Naive thymus-derived CD4-positive, alpha-beta T cell (primary cell): ENCODE data around the gene SLC2A13. TPM values are rescaled to one million over a fixed set of nuclear protein-coding genes. Genes with fewer than 3 reads are reported as not detected.

ENCODE experiments used
- ATAC-seq: fragments of 150-1000 bp; cut with Tn5 transposase; 2 replicates; pipeline ENCODE4 v1.10.0; 2021; ENCODE audit warnings: mild to moderate bottlenecking, moderate library complexity
- CTCF ChIA-PET: fragments of 350-600 bp; sonication (Branson Sonifier 250); formaldehyde crosslinking; loops from one replicate; lab custom pipeline; 2021; ENCODE audit warnings: antibody characterized with exemption; lab: Charles Lee
- POLR2A ChIA-PET: fragments of 350-600 bp; sonication (Branson Sonifier 250); formaldehyde crosslinking; loops from one replicate; lab custom pipeline; 2021; ENCODE audit warnings: antibody characterized with exemption, inconsistent platforms; lab: Charles Lee
- DNase-seq, 9 donors: peaks; one replicate each; pipeline versions ENCODE4 v3.0.0 to v3.0.0-alpha.2; 2020 to 2022; ENCODE audit warnings: mixed read lengths in 1 of 9
- H3K27ac ChIP-seq: one replicate; pipeline ENCODE4 v1.7.0; 2013; ENCODE audit warnings: mild to moderate bottlenecking, low read depth, low read length, moderate library complexity
- H3K27me3 ChIP-seq, 2 donors: one replicate each; pipeline ENCODE4 v1.7.0; 2013; ENCODE audit warnings: low read length in 2 of 2, mild to moderate bottlenecking in 2 of 2, moderate library complexity in 2 of 2; ENCODE audit not compliant: control insufficient read depth in 2 of 2, insufficient read depth in 2 of 2
- H3K36me3 ChIP-seq, 3 experiments: 1 replicate in 2 of 3; 2 replicates in 1 of 3; pipeline ENCODE4 v1.7.0; 2013; ENCODE audit warnings: low read length in 3 of 3, mild to moderate bottlenecking in 3 of 3, moderate library complexity in 1 of 3; ENCODE audit not compliant: insufficient read depth in 3 of 3, control insufficient read depth in 2 of 3
- H3K4me1 ChIP-seq, 2 donors: one replicate each; pipeline ENCODE4 v1.7.0; 2013; ENCODE audit warnings: low read length in 2 of 2, mild to moderate bottlenecking in 2 of 2, moderate library complexity in 1 of 2; ENCODE audit not compliant: control insufficient read depth in 2 of 2, insufficient read depth in 2 of 2
- H3K4me3 ChIP-seq: 2 replicates; pipeline ENCODE4 v1.7.0; 2013; ENCODE audit warnings: mild to moderate bottlenecking, low read length
- H3K9me3 ChIP-seq, 3 experiments: 1 replicate in 2 of 3; 2 replicates in 1 of 3; pipeline ENCODE4 v1.7.0; 2013; ENCODE audit warnings: low read length in 3 of 3; ENCODE audit not compliant: control insufficient read depth in 2 of 3
- H3K27ac Mint-ChIP-seq, 9 donors: one replicate each; pipeline ENCODE4 v1.8.0; 2020 to 2022; ENCODE audit warnings: mixed read lengths in 9 of 9, mild to moderate bottlenecking in 8 of 9, moderate library complexity in 5 of 9, inconsistent platforms in 2 of 9
- H3K27me3 Mint-ChIP-seq, 5 donors: one replicate each; pipeline ENCODE4 v1.8.0; 2021 to 2022; ENCODE audit warnings: mixed read lengths in 5 of 5, mild to moderate bottlenecking in 1 of 5
- H3K36me3 Mint-ChIP-seq, 5 donors: one replicate each; pipeline ENCODE4 v1.8.0; 2020 to 2022; ENCODE audit warnings: mixed read lengths in 5 of 5, mild to moderate bottlenecking in 3 of 5, inconsistent platforms in 1 of 5
- H3K4me1 Mint-ChIP-seq, 7 donors: one replicate each; pipeline ENCODE4 v1.8.0; 2020 to 2022; ENCODE audit warnings: mixed read lengths in 7 of 7, mild to moderate bottlenecking in 3 of 7, inconsistent platforms in 1 of 7
- H3K4me3 Mint-ChIP-seq, 10 donors: one replicate each; pipeline ENCODE4 v1.8.0; 2020 to 2022; ENCODE audit warnings: mild to moderate bottlenecking in 10 of 10, mixed read lengths in 10 of 10, moderate library complexity in 6 of 10, inconsistent platforms in 2 of 10
- H3K9me3 Mint-ChIP-seq, 11 donors: one replicate each; pipeline ENCODE4 v1.8.0; 2020 to 2022; ENCODE audit warnings: mixed read lengths in 11 of 11, mild to moderate bottlenecking in 4 of 11, inconsistent platforms in 1 of 11, moderate library complexity in 1 of 11
- intact Hi-C, 2 donors: fragments of 100-400 bp; cut with micrococcal nuclease; formaldehyde crosslinking; loops; one replicate each; pipeline ENCODE4 v1.15.1; 2023
- polyA plus RNA-seq, 2 donors: library from polyadenylated mRNA; unstranded; fragments of 300-500 nt; fragmentation: Illumina TruSeq; gene quantifications; one replicate each; pipeline ENCODE4 v1.2.3, GENCODE V29; 2021
- total RNA-seq, 6 experiments: library from RNA in 5 of 6; stranded (reverse) in 5 of 6; gene quantifications; 1 replicate in 5 of 6; 2 replicates in 1 of 6; pipeline ENCODE4 v1.2.3 and lab custom pipeline; 2021 to 2026

The SLC2A13 gene
- total and polyA plus RNA-seq, 7 experiments from 2014 or later: 1.2 to 5.8 (median 4.4) TPM

DNA sequence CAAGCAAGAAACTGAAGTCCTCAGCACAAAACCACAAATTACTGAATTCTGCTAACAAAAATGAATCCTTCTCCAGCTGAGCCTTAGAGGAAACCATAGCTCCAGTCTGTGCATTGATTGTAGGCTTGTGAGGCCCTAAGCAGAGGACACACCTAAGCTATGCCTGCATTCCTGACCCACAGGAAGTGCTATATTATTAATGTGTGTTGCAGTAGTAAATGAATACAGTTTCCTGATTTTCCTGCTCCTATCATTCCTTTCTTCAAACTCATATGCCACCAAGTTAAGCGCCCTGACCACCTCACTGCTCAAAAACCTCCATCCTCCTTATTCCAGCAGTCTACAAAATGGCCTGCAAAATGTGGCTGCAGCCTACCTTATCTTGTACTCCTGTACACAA lies 334.4 kb downstream of the SLC2A13 start:
- H3K36me3 ChIP-seq: no peaks in the 10 kb centered on the region
- no peaks in the 10 kb centered on the region for H3K9me3 ChIP-seq
- ChIA-PET POLR2A (no interaction called here), CTCF (no interaction called here)
- H3K27ac ChIP-seq: no peak overlapping the region
- H3K4me1 Mint-ChIP-seq: no peaks in the 10 kb centered on the region
- H3K4me3 ChIP-seq: no peak overlapping the region
- no peaks in the 10 kb centered on the region for H3K4me1 ChIP-seq
- DNase-seq: no peak
- H3K36me3 Mint-ChIP-seq: no peaks in the 10 kb centered on the region
- no peak for ATAC-seq
- H3K27ac Mint-ChIP-seq: no peak overlapping the region
- intact Hi-C loops: no loop called here
- H3K27me3 Mint-ChIP-seq: peaks cover 0 to 2% (median 0%) of the 10 kb centered on the region in 5 donors
- H3K4me3 Mint-ChIP-seq: no peak overlapping the region
- peaks cover 0 to 3% (median 0%) of the 10 kb centered on the region in 11 donors for H3K9me3 Mint-ChIP-seq
- H3K27me3 ChIP-seq: no peaks in the 10 kb centered on the region

DNA sequence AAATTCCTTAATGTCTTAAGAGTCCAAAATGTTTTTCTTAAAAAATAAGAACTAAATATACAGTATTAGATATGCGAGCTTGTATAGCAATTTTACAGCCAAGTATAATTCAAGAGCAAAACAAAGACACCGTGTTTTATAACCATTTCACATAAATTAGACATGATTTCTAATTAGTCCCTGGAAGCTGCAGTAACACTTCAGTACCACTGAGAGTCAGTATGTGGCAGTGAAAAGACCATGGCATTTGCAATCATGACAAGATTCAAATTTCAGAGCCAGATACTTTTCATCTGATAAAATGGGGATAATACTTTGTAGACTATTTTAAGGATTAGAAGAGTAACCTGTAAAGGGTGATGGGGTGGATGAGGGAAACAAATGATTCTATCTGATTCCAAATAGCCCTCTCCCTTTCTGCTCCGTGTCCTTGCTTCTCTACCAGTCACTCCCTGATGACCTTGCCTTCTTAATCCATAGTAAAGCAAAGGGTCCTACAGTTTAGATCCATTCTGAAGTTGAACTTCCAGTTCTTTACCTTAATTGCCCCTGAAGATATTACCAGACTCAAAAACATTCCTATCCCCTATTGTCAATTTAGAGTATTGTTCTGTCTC lies 340.8 kb downstream of the SLC2A13 start:
- CTCF ChIA-PET: no interaction called here
- ATAC-seq: peak; percentile 51
- DNase-seq: peak in 4 of 9 donors; percentile 2 to 22 (median 8)
- H3K4me3 ChIP-seq: no peak overlapping the region
- no peaks in the 10 kb centered on the region for H3K9me3 ChIP-seq
- Mint-ChIP-seq H3K4me1 (no peaks in the 10 kb centered on the region), H3K27me3 (no peaks in the 10 kb centered on the region), H3K9me3 (peaks cover 0 to 4% (median 0%) of the 10 kb centered on the region in 11 donors), H3K36me3 (peaks cover 0 to under 1% (median 0%) of the 10 kb centered on the region in 5 donors), H3K27ac (no peak overlapping the region), H3K4me3 (no peak overlapping the region)
- intact Hi-C loops: loop anchor here (1.0 to 10.0 kb wide), 4 partner anchors 178 to 342 kb away; no protein-coding TSS in a partner anchor
- no peaks in the 10 kb centered on the region for H3K27me3 ChIP-seq
- POLR2A ChIA-PET: no interaction called here
- no peaks in the 10 kb centered on the region for H3K4me1 ChIP-seq
- no peak overlapping the region for H3K27ac ChIP-seq
- H3K36me3 ChIP-seq: no peaks in the 10 kb centered on the region

GRCh38 chr12:39763890-39764169 lies 342.1 kb downstream of the SLC2A13 start:
- intact Hi-C loops: loop anchor here (2.0 to 10.0 kb wide), 2 partner anchors 177 to 251 kb away; no protein-coding TSS in a partner anchor
- no peaks in the 10 kb centered on the region for H3K27me3 ChIP-seq
- H3K4me3 ChIP-seq: no peak overlapping the region
- POLR2A ChIA-PET: no interaction called here
- no peak for ATAC-seq
- CTCF ChIA-PET: no interaction called here
- no peak for DNase-seq
- no peaks in the 10 kb centered on the region for H3K36me3 ChIP-seq
- no peak overlapping the region for H3K4me3 Mint-ChIP-seq
- peaks cover 0 to 4% (median 0%) of the 10 kb centered on the region in 5 donors for H3K36me3 Mint-ChIP-seq
- H3K27ac ChIP-seq: no peak overlapping the region
- H3K9me3 ChIP-seq: no peaks in the 10 kb centered on the region
- peaks cover 0 to 4% (median 0%) of the 10 kb centered on the region in 11 donors for H3K9me3 Mint-ChIP-seq
- H3K4me1 Mint-ChIP-seq: no peaks in the 10 kb centered on the region
- no peaks in the 10 kb centered on the region for H3K27me3 Mint-ChIP-seq
- H3K27ac Mint-ChIP-seq: no peak overlapping the region
- H3K4me1 ChIP-seq: no peaks in the 10 kb centered on the region

- Mint-ChIP-seq H3K4me1 (no peaks in the 10 kb centered on the region), H3K4me3 (no peak overlapping the region), H3K9me3 (peaks cover 0 to 3% (median 0%) of the 10 kb centered on the region in 11 donors), H3K36me3 (peaks cover 0 to 4% (median 0%) of the 10 kb centered on the region in 5 donors), H3K27ac (no peak overlapping the region), H3K27me3 (no peaks in the 10 kb centered on the region)
- Histone ChIP-seq H3K27me3 (no peaks in the 10 kb centered on the region), H3K9me3 (no peaks in the 10 kb centered on the region), H3K4me3 (no peak overlapping the region), H3K27ac (no peak overlapping the region), H3K36me3 (no peaks in the 10 kb centered on the region), H3K4me1 (no peaks in the 10 kb centered on the region)
- intact Hi-C loops: loop anchor here in 1 of 2 donors (10.0 kb wide), 1 partner anchor 252 kb away; no protein-coding TSS in a partner anchor
- POLR2A ChIA-PET: no interaction called here
- DNase-seq: no peak
- no peak for ATAC-seq
- CTCF ChIA-PET: no interaction called here
Measured at GRCh38 chr12:39763071-39763889, 342.6 kb downstream of the SLC2A13 start.

DNA sequence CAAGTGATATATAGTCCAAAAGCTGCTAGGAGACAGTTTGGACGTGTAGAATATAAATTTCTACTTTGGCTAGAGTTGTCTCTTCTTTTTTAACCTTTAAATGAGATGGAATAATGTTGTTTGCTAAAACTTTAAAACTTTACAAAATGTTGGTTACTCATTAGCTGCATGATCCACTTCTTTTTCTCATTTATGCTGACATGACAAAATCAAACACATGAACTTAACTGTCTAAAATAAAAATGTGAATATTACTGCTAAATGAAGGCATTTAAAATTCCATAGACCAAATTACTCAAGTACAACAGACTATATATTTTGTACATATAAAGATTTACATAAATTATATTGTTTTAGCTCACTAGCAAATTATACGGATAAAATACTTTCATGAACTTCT lies 350.4 kb downstream of the SLC2A13 start:
- CTCF ChIA-PET: interaction anchor here (0.6 kb wide), 1 partner anchor 468 kb away, joined by 3 read pairs; no protein-coding TSS in a partner anchor
- Histone ChIP-seq H3K36me3 (no peaks in the 10 kb centered on the region), H3K4me3 (no peak overlapping the region), H3K9me3 (no peaks in the 10 kb centered on the region), H3K27me3 (no peaks in the 10 kb centered on the region), H3K27ac (no peak overlapping the region), H3K4me1 (no peaks in the 10 kb centered on the region)
- DNase-seq (no peak), ATAC-seq (no peak)
- H3K9me3 Mint-ChIP-seq: peaks cover 0 to 3% (median 0%) of the 10 kb centered on the region in 11 donors
- no peak overlapping the region for H3K4me3 Mint-ChIP-seq
- peaks cover 0 to 4% (median 0%) of the 10 kb centered on the region in 5 donors for H3K36me3 Mint-ChIP-seq
- no peaks in the 10 kb centered on the region for H3K4me1 Mint-ChIP-seq
- intact Hi-C loops: no loop called here
- POLR2A ChIA-PET: no interaction called here
- H3K27me3 Mint-ChIP-seq: no peaks in the 10 kb centered on the region
- no peak overlapping the region for H3K27ac Mint-ChIP-seq

- H3K27me3 Mint-ChIP-seq: peaks cover 0 to 3% (median 0%) of the 10 kb centered on the region in 5 donors
- ATAC-seq: no peak
Measured at GRCh38 chr12:39752482-39753137, 353.3 kb downstream of the SLC2A13 start.

More at GRCh38 chr12:39752482-39753137, 353.3 kb downstream of the SLC2A13 start:
- Mint-ChIP-seq H3K4me3 (no peak overlapping the region), H3K9me3 (peaks cover 0 to 11% (median 4%) of the 10 kb centered on the region in 11 donors), H3K36me3 (peaks cover 0 to 3% (median 0%) of the 10 kb centered on the region in 5 donors), H3K4me1 (no peaks in the 10 kb centered on the region), H3K27ac (no peak overlapping the region)
- no peaks in the 10 kb centered on the region for H3K27me3 ChIP-seq
- no peaks in the 10 kb centered on the region for H3K36me3 ChIP-seq
- ChIA-PET CTCF (no interaction called here), POLR2A (interaction anchor here (0.6 kb wide), 1 partner anchor 63 kb away, joined by 3 read pairs; no protein-coding TSS in a partner anchor)
- no peak for DNase-seq
- no peak overlapping the region for H3K4me3 ChIP-seq
- H3K9me3 ChIP-seq: no peaks in the 10 kb centered on the region
- H3K27ac ChIP-seq: no peak overlapping the region
- H3K4me1 ChIP-seq: no peaks in the 10 kb centered on the region
- intact Hi-C loops: no loop called here
